ENCODE measurements around the gene SORBS1. TPM values are rescaled to one million over a fixed set of nuclear protein-coding genes. Genes with fewer than 3 reads are reported as not detected.

SORBS1 gene
- total RNA-seq, 4 donors from 2014 or later = 28.1 to 92.5 (median 41.7) TPM

DNA sequence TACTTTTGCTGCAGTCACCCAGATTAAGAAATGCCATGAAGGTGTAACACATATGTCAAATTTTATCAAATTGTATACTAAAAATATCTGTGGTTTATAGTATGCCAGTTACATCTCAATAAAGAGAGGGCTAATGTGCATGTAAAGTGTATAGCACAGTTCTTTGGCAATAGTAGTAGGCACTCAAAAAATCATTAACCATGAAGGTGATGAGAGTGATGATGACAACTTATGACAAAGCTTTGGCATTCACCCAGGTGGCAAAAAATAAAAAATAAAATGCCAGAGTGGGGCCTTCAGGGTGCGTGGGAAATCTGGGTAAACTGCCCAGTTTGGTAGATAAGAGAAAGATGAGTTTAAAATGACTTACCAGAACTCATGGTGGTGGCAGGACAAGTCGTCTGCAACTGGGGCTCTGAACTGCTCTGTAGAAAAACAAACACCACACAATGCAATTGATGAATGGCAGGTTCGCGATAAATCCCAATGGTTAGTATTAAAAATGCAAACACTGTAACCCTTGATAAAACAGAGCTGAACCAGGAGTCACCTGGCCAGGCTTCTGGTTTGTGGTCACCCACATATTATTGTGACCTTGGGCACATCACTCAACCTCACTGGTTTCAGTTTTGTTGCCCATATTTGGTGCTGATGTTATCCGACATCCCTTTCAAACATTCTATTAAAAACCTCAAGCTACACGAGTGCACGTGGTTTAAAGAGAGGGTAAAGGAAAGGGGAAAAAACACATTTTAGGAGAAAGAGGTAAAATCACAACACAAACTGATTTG lies 120.2 kb downstream of the SORBS1 start:
- H3K9me3 ChIP-seq = no peaks in the 10 kb centered on the region
- no peak for DNase-seq (ENCODE audit: low spot score in 2 of 2)
- peaks cover 11% of the 10 kb centered on the region for H3K4me1 ChIP-seq
- H3K4me3 ChIP-seq = no peak overlapping the region
- WGBS = 75% methylated on average over 7 of the region's 7 CpGs
- H3K36me3 ChIP-seq = peaks cover 7% of the 10 kb centered on the region
- no peak overlapping the region for H3K27ac ChIP-seq
- no peak for TF ChIP-seq POLR2A (IDR thresholded peaks at IDR 0.05)
- no peak for TF ChIP-seq POLR2AphosphoS5 (IDR thresholded peaks at IDR 0.05)
- no peaks in the 10 kb centered on the region for H3K27me3 ChIP-seq

GRCh38 chr10:95440038-95440725 lies 121.0 kb downstream of the SORBS1 start:
- WGBS = 80% methylated on average over 6 of the region's 6 CpGs
- H3K9me3 ChIP-seq = no peaks in the 10 kb centered on the region
- no peak for DNase-seq (ENCODE audit: low spot score in 2 of 2)
- no peak overlapping the region for H3K4me3 ChIP-seq
- H3K4me1 ChIP-seq = peaks cover 3% of the 10 kb centered on the region
- TF ChIP-seq POLR2AphosphoS5 (IDR thresholded peaks at IDR 0.05) (no peak), POLR2A (IDR thresholded peaks at IDR 0.05) (no peak), EP300 (IDR thresholded peaks at IDR 0.05) (no peak)
- TF ChIP-seq, protein P1, sequence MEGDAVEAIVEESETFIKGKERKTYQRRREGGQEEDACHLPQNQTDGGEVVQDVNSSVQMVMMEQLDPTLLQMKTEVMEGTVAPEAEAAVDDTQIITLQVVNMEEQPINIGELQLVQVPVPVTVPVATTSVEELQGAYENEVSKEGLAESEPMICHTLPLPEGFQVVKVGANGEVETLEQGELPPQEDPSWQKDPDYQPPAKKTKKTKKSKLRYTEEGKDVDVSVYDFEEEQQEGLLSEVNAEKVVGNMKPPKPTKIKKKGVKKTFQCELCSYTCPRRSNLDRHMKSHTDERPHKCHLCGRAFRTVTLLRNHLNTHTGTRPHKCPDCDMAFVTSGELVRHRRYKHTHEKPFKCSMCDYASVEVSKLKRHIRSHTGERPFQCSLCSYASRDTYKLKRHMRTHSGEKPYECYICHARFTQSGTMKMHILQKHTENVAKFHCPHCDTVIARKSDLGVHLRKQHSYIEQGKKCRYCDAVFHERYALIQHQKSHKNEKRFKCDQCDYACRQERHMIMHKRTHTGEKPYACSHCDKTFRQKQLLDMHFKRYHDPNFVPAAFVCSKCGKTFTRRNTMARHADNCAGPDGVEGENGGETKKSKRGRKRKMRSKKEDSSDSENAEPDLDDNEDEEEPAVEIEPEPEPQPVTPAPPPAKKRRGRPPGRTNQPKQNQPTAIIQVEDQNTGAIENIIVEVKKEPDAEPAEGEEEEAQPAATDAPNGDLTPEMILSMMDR (IDR thresholded peaks at IDR 0.05) = no peak
- H3K36me3 ChIP-seq = peaks cover 15% of the 10 kb centered on the region
- H3K27ac ChIP-seq = no peak overlapping the region
- H3K27me3 ChIP-seq = no peaks in the 10 kb centered on the region

GRCh38 chr10:95438781-95439180 lies 122.4 kb downstream of the SORBS1 start:
- 94% methylated on average over 2 of the region's 2 CpGs for WGBS
- no peak for TF ChIP-seq POLR2AphosphoS5 (IDR thresholded peaks at IDR 0.05)
- TF ChIP-seq POLR2A (IDR thresholded peaks at IDR 0.05) = no peak
- no peak for TF ChIP-seq EP300 (IDR thresholded peaks at IDR 0.05)
- TF ChIP-seq, protein P1 (IDR thresholded peaks at IDR 0.05) = no peak
- DNase-seq (ENCODE audit: low spot score in 2 of 2) = no peak
- no peak overlapping the region for H3K27ac ChIP-seq
- no peaks in the 10 kb centered on the region for H3K9me3 ChIP-seq
- no peak overlapping the region for H3K4me3 ChIP-seq
- H3K4me1 ChIP-seq = no peaks in the 10 kb centered on the region
- no peaks in the 10 kb centered on the region for H3K27me3 ChIP-seq
- H3K36me3 ChIP-seq = peaks cover 16% of the 10 kb centered on the region

DNA sequence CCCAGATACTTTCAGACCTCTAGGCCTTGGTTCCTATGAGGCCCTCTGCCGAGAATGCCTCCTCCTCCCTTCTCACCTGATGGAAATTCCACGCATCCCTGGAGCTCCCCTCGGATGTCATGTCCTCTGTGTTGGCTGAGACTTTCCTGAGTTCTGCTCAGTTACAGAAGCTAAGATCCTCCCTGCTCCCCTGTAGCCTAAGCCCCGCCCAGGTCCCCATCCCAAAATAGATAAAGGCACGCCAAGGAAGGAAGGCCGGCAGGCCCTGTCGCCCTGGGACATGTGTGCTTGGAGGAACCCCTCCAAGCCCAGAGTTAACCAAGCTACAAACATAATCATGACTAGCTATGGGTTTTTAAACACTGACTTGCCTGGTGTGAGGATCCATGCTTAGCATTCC lies 123.5 kb downstream of the SORBS1 start:
- TF ChIP-seq POLR2A (IDR thresholded peaks at IDR 0.05) (no peak), EP300 (IDR thresholded peaks at IDR 0.05) (no peak), POLR2AphosphoS5 (IDR thresholded peaks at IDR 0.05) (no peak)
- TF ChIP-seq, protein P1 (IDR thresholded peaks at IDR 0.05) = no peak
- Histone ChIP-seq H3K4me1 (no peaks in the 10 kb centered on the region), H3K36me3 (peaks cover 16% of the 10 kb centered on the region), H3K27ac (no peak overlapping the region), H3K9me3 (no peaks in the 10 kb centered on the region), H3K4me3 (no peak overlapping the region), H3K27me3 (no peaks in the 10 kb centered on the region)
- WGBS = 80% methylated on average over 7 of the region's 7 CpGs
- DNase-seq (ENCODE audit: low spot score in 2 of 2) = no peak

DNA sequence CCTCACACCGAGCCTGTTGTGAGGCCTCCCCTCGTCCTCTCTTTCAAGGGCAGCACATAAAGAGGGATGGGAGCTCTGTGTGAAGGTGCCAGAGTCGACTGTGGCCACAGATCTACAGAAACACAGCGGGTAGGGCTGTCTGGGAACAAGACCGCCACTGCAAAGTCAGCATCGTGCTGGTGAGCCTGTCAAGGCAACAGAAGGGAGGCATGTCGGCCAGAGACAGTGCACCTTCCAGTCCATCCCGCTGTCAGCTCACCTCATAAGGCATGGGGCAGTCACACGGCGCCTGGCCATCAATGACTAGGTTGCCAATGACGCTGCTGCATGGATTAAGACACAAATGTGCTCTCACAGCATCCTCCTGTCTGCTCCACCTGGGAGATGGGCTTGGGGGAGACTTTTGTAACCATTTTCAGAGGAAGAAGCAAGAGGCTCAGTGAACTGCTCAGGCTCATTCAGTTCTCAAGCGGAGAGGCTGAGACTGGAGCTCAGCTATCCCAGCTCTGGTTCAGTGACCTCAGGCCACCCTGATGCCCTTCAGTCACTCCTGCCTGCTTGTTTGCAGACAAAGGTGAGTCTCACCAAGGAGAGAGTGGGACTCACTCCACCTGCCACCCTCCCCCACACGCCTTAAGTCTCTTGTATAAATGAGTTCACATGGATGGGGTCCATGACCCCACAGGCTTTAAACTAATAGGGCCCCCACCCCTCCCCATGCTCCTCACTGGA lies 125.5 kb downstream of the SORBS1 start:
- H3K36me3 ChIP-seq = peaks cover 16% of the 10 kb centered on the region
- H3K9me3 ChIP-seq = no peaks in the 10 kb centered on the region
- H3K4me3 ChIP-seq = no peak overlapping the region
- no peak overlapping the region for H3K27ac ChIP-seq
- no peaks in the 10 kb centered on the region for H3K27me3 ChIP-seq
- DNase-seq (ENCODE audit: low spot score in 2 of 2) = no peak
- H3K4me1 ChIP-seq = peaks cover 4% of the 10 kb centered on the region
- 92% methylated on average over 6 of the region's 13 CpGs for WGBS
- TF ChIP-seq EP300 (IDR thresholded peaks at IDR 0.05) (no peak), POLR2AphosphoS5 (IDR thresholded peaks at IDR 0.05) (no peak), POLR2A (IDR thresholded peaks at IDR 0.05) (no peak)
- TF ChIP-seq, protein P1 (IDR thresholded peaks at IDR 0.05) = no peak

Measured in suprapubic skin (tissue), 4 donors.